ENCODE measurements around the gene PAK1. TPM values are rescaled to one million over a fixed set of nuclear protein-coding genes. Genes with fewer than 3 reads are reported as not detected.

PAK1 gene
- total and polyA plus RNA-seq, 9 of the 15 experiments (the other 6 are each of a cell fraction or from before 2014, with no cell fraction given), result 0.52 to 11.7 (median 1.9) TPM

GRCh38 chr11:77470504-77470903 lies 3.4 kb downstream of the PAK1 start:
- no peak overlapping the region for H2AFZ ChIP-seq (ENCODE audit: low read depth, low read length)
- H4K20me1 ChIP-seq (replicated peaks; ENCODE audit: control insufficient read depth, insufficient read depth, low read length), result no peaks in the 10 kb centered on the region
- FAIRE-seq (no peak), ATAC-seq (no peak), DNase-seq (ENCODE audit: extremely low read depth in 1 of 4, low spot score in 3 of 4) (no peak)
- H3K27me3 ChIP-seq (ENCODE audit: control insufficient read depth in 2 of 2, insufficient read depth in 2 of 2, low read length in 2 of 2), result peaks cover 0 to 6% of the 10 kb centered on the region in 2 experiments; a peak in 3 of 5 replicates
- TF ChIP-seq, protein P1, sequence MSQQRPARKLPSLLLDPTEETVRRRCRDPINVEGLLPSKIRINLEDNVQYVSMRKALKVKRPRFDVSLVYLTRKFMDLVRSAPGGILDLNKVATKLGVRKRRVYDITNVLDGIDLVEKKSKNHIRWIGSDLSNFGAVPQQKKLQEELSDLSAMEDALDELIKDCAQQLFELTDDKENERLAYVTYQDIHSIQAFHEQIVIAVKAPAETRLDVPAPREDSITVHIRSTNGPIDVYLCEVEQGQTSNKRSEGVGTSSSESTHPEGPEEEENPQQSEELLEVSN (IDR thresholded peaks at IDR 0.05; ENCODE audit: borderline replicate concordance in 1 of 2, extremely low read depth in 1 of 2, insufficient read depth in 1 of 2, insufficient read length in 1 of 2, low read depth in 1 of 2, low read length in 1 of 2, poor library complexity in 1 of 2, severe bottlenecking in 1 of 2), result no peak
- TF ChIP-seq CHCHD3 (CRISPR knock-in tag; IDR thresholded peaks at IDR 0.05) (no peak), NFYB (IDR thresholded peaks at IDR 0.05; ENCODE audit: extremely low read depth, insufficient read length) (no peak), MTA2 (IDR thresholded peaks at IDR 0.05; ENCODE audit: low read depth) (no peak), BCL6 (CRISPR knock-in tag; IDR thresholded peaks at IDR 0.05) (no peak), SP1 (CRISPR knock-in tag; IDR thresholded peaks at IDR 0.05) (no peak), ZNF347 (CRISPR knock-in tag; IDR thresholded peaks at IDR 0.05; ENCODE audit: low read depth) (no peak), DDX20 (tag; IDR thresholded peaks at IDR 0.05; ENCODE audit: low read depth) (no peak), TEAD1 (CRISPR knock-in tag; IDR thresholded peaks at IDR 0.05) (no peak), DACH1 (IDR thresholded peaks at IDR 0.05; ENCODE audit: partially characterized antibody) (no peak), CEBPB (tag; IDR thresholded peaks at IDR 0.05) (no peak), RNF2 (IDR thresholded peaks at IDR 0.05) (no peak), FOXJ3 (CRISPR knock-in tag; IDR thresholded peaks at IDR 0.05) (no peak), ZNF707 (CRISPR knock-in tag; conservative IDR thresholded peaks at IDR 0.05) (no peak), SIRT6 (IDR thresholded peaks at IDR 0.05; ENCODE audit: low read depth, low read length) (no peak), HDAC3 (IDR thresholded peaks at IDR 0.05; ENCODE audit: borderline replicate concordance, partially characterized antibody) (no peak), HNRNPUL1 (IDR thresholded peaks at IDR 0.05; ENCODE audit: low read length) (no peak), RBM39 (optimal IDR thresholded peaks at IDR 0.05; ENCODE audit: low read depth, low read length) (no peak), ZNF239 (CRISPR knock-in tag; IDR thresholded peaks at IDR 0.05) (no peak)
- no peaks in the 10 kb centered on the region for H3K9me3 ChIP-seq (replicated peaks; ENCODE audit: control insufficient read depth, insufficient read depth, low read depth, low read length)
- no peak overlapping the region for H3K4me2 ChIP-seq (ENCODE audit: insufficient read depth, low read length)
- no peaks in the 10 kb centered on the region for H3K9me1 ChIP-seq (ENCODE audit: control insufficient read depth, insufficient read depth, low read length)
- no peak overlapping the region for H3K4me3 ChIP-seq
- H3K4me1 ChIP-seq (replicated peaks in 1 of 2; ENCODE audit: control insufficient read depth in 2 of 2, insufficient read depth in 2 of 2, low read length in 2 of 2), result peaks cover 0 to 14% of the 10 kb centered on the region in 2 experiments; a peak in 1 of 5 replicates
- no peaks in the 10 kb centered on the region for H3K79me2 ChIP-seq (ENCODE audit: control insufficient read depth, insufficient read depth, low read length)
- no peak overlapping the region for H3K9ac ChIP-seq (ENCODE audit: insufficient read depth in 1 of 2, low read depth in 2 of 2, low read length in 2 of 2)
- WGBS (ENCODE audit: insufficient coverage, low coverage, missing lambda C conversion rate), result 0% methylated on average over 2 of the region's 2 CpGs
- no peak overlapping the region for H3K27ac ChIP-seq (ENCODE audit: extremely low read depth, low read depth, low read length)
- CTCF ChIA-PET (ENCODE audit: low intra/inter-chr PET ratio), result no interaction called here
- H3K36me3 ChIP-seq (ENCODE audit: control insufficient read depth, insufficient read depth, low read length), result no peaks in the 10 kb centered on the region
- POLR2A ChIA-PET, result interaction anchor here (0.7 kb wide), 1 partner anchor 1293 kb away, joined by 3 read pairs; no protein-coding TSS in a partner anchor
- in situ Hi-C loops (cut with MboI) (no loop called here), intact Hi-C loops (cut with micrococcal nuclease) (loop anchor here (5.0 kb wide), 1 partner anchor 77 kb away; no protein-coding TSS in a partner anchor)
- no TSS peak for BruUV-seq (replicated peaks)
